H54 (cell line): ENCODE measurements around the gene R3HDML.
"Not testable (repeated sequence)": the region's sequence is repeated elsewhere in the genome, so short reads cannot be mapped to it uniquely, and the experiment has no call there.

Source experiments
- DNase-seq: peaks from one replicate; pipeline ENCODE4 v3.0.0; 2011; ENCODE audit warnings: low spot score, mixed read lengths; ENCODE audit not compliant: insufficient read length
- FAIRE-seq: peaks from 3 replicates; lab custom pipeline; 2011; peaks lifted over from hg19 to GRCh38; lab: Jason Lieb, UNC
- POLR2A ChIP-seq: IDR thresholded peaks from 2 replicates; pipeline ENCODE4 v1.6.1; 2011; ENCODE audit warnings: low read depth, mild to moderate bottlenecking, low read length

Gene R3HDML

GRCh38 chr20:44310664-44311639, 25.9 kb upstream of the R3HDML start, which contains the start of gene FITM2:
FITM2 (minus strand) TSS chr20:44311202; CDS start chr20:44311148, 54 bp downstream.
- FAIRE-seq (no peak), DNase-seq (peak; percentile 99)
- TF ChIP-seq POLR2A = peak; percentile 96

- no peak for FAIRE-seq
- DNase-seq = no peak
- no peak for TF ChIP-seq POLR2A
Measured at GRCh38 chr20:44314870-44315269, 22.0 kb upstream of the R3HDML start.

DNA sequence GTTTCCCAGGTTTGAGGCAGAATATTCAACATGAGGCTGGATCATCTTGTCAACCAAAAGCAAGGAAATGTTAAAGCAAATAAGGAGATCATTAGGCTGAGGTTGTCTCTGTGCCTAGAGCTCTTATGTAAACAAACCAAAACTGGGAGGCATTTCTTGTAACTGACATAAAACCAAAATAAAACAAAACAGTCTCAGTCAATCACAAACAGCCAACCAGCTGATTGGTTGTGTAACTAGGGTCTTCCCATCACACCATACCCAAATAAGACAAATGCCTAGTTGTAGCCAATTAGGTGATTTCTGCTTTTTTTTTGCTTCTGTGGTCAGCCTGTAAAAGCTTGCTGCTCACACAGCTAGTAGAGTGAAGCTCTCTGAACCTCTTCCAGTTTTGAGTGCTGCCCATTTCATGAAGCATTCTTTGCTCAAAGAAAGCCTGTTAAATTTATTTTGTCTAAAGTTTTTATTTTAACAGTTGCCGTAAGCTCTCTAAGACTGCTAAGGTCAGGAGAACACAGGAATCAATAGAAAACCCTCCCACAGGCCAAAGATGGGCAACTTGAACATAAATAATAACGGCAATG, 16.9 kb upstream of the R3HDML start:
- TF ChIP-seq POLR2A = no peak
- no peak for FAIRE-seq
- no peak for DNase-seq

DNA sequence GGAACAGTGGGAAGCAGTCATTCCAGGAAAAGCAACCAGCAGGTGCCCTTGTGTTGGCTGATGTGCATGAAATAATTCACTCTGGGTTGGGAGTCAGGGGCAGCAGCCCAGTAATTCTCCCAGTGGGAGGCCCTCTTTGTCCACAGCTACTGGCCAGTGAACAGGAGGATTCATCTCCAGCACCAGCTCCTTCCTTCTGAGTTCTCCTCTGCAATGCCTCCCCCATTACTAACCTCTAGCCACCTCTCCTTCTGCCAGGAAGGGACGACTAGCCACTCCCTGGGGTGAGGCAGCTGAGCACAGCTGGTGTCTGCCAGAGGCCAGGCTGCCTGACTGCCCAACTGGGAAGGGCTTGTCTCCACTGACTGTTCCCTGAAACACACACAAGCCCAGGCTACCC, 12.5 kb upstream of the R3HDML start:
- DNase-seq = peak; percentile 85
- TF ChIP-seq POLR2A = no peak
- peak; percentile 77 for FAIRE-seq

- no peak for DNase-seq
- no peak for FAIRE-seq
- TF ChIP-seq POLR2A = no peak
Measured at GRCh38 chr20:44326391-44327159, 10.3 kb upstream of the R3HDML start.

DNA sequence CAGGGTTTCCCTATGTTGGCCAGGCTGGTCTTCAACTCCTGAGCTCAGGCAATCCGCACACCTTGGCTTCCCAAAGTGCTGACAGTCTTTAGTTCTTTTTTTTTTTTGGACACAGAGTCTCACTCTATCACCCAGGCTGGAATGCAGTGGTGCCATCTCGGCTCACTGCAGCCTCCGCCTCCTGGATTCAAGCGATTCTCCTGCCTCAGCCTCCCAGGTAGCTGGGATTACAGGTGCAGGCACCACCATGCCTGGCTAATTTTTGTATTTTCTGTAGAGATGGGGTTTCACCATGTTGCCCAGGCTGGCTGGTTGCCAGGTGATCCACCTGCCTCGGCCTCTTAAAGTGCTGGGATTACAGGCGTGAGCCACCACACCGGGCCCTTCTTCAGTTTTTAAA, 9.1 kb upstream of the R3HDML start:
- FAIRE-seq, DNase-seq: not testable (repeated sequence)

GRCh38 chr20:44328428-44328827, 8.4 kb upstream of the R3HDML start:
- DNase-seq (no peak), FAIRE-seq (no peak)
- TF ChIP-seq POLR2A = no peak

- FAIRE-seq = no peak
- DNase-seq = no peak
- no peak for TF ChIP-seq POLR2A
Measured at GRCh38 chr20:44331201-44331600, 5.6 kb upstream of the R3HDML start.

- FAIRE-seq (no peak), DNase-seq (no peak)
- no peak for TF ChIP-seq POLR2A
Measured at GRCh38 chr20:44334306-44334705, 2.5 kb upstream of the R3HDML start.

GRCh38 chr20:44334709-44335108, 2.1 kb upstream of the R3HDML start:
- no peak for FAIRE-seq
- TF ChIP-seq POLR2A = no peak

GRCh38 chr20:44335675-44336074, 1.2 kb upstream of the R3HDML start:
- TF ChIP-seq POLR2A = no peak
- DNase-seq = no peak
- FAIRE-seq = no peak

More at GRCh38 chr20:44334709-44335108, 2.1 kb upstream of the R3HDML start:
- no peak for DNase-seq

GRCh38 chr20:44336086-44336485, 757 bp upstream of the R3HDML start:
- DNase-seq (no peak), FAIRE-seq (no peak)
- TF ChIP-seq POLR2A = no peak

DNA sequence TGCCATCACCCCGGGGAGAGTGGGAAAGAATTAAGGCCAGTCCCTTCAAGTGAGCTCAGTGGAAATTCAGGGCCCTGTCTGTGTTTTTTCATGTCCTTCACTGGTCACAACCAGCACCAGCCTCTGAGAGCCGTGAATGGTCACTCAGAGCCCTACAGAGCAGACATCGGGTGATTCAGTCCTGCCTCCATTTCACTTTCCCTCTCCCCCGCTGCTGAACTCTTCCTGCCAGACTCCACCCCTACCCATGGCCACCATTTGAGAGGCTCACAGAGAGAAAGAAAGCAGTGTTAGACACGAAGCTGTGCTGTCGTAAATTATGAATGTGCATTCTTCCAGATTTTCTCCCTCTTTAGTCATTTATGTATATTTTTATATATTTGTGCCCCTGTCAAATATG, 5.4 kb downstream of the R3HDML start:
- FAIRE-seq = no peak
- no peak for TF ChIP-seq POLR2A
- DNase-seq = peak; percentile 29
